Small intestine (tissue), 7 donors: ENCODE measurements around the gene IDS. TPM values are rescaled to one million over a fixed set of nuclear protein-coding genes. Genes with fewer than 3 reads are reported as not detected.
"Not testable (repeated sequence)": the region's sequence is repeated elsewhere in the genome, so short reads cannot be mapped to it uniquely, and the experiment has no call there.

Experiments
- DNase-seq, 2 donors: peaks; one replicate each; pipeline versions ENCODE4 v3.0.0 to v3.0.0-alpha.2; 2013
- FAIRE-seq: peaks from 2 replicates; lab custom pipeline; 2012; peaks lifted over from hg19 to GRCh38; lab: Jason Lieb, UNC
- H3K27ac ChIP-seq, 3 donors: one replicate each; pipeline ENCODE4 v1.5.1; 2013; ENCODE audit warnings: low read length in 2 of 3, mild to moderate bottlenecking in 2 of 3, control low read depth in 1 of 3, inconsistent platforms in 1 of 3, low read depth in 1 of 3, moderate library complexity in 1 of 3
- H3K27me3 ChIP-seq, 3 donors: one replicate each; pipeline ENCODE4 v1.6.1; 2013; ENCODE audit warnings: low read length in 3 of 3, inconsistent platforms in 1 of 3; ENCODE audit not compliant: control insufficient read depth in 3 of 3, insufficient read depth in 3 of 3
- H3K36me3 ChIP-seq, 3 donors: one replicate each; pipeline ENCODE4 v1.6.1; 2013; ENCODE audit warnings: low read length in 3 of 3, inconsistent platforms in 1 of 3, low read depth in 1 of 3, mild to moderate bottlenecking in 1 of 3, moderate library complexity in 1 of 3; ENCODE audit not compliant: control insufficient read depth in 3 of 3, insufficient read depth in 2 of 3
- H3K4me1 ChIP-seq, 3 donors: one replicate each; pipeline ENCODE4 v1.6.1; 2013; ENCODE audit warnings: low read length in 2 of 3, inconsistent platforms in 1 of 3, low read depth in 1 of 3, mild to moderate bottlenecking in 1 of 3, moderate library complexity in 1 of 3; ENCODE audit not compliant: control insufficient read depth in 3 of 3, insufficient read depth in 2 of 3
- H3K4me3 ChIP-seq, 3 donors: one replicate each; pipeline ENCODE4 v1.5.1; 2013; ENCODE audit warnings: low read length in 3 of 3, control low read depth in 1 of 3, inconsistent platforms in 1 of 3, low read depth in 1 of 3, mild to moderate bottlenecking in 1 of 3, moderate library complexity in 1 of 3
- H3K9me3 ChIP-seq, 2 donors: one replicate each; pipeline ENCODE4 v1.6.1; 2013; ENCODE audit warnings: low read depth in 1 of 2, low read length in 1 of 2; ENCODE audit not compliant: control insufficient read depth in 2 of 2, insufficient read depth in 1 of 2
- WGBS, 3 donors: extraction: QIAGEN DNeasy Blood & Tissue Kit; methylation state at CpG; one replicate each; pipeline ENCODE4 v1.1.7; 2013; 5-methylcytosine and 5-hydroxymethylcytosine counted together
- polyA plus RNA-seq, 4 donors: library from polyadenylated mRNA; stranded (reverse) in 3 of 4; unstranded in 1 of 4; fragments of 200-250 nt in 3 of 4; fragments of 120-200 nt in 1 of 4; gene quantifications; one replicate each; pipeline versions ENCODE4 v1.2.1 to v1.2.3, GENCODE V29; 2013
- donor health status: healthy with polysubstance abuse.
- donor health status: control.
- donor health status: control.
- donor health status: Bipolar disorder and iron deficiency.
- donor health status: healthy.

IDS gene
- polyA plus RNA-seq, 4 donors = 21.7 to 41.1 (median 31.4) TPM

DNA sequence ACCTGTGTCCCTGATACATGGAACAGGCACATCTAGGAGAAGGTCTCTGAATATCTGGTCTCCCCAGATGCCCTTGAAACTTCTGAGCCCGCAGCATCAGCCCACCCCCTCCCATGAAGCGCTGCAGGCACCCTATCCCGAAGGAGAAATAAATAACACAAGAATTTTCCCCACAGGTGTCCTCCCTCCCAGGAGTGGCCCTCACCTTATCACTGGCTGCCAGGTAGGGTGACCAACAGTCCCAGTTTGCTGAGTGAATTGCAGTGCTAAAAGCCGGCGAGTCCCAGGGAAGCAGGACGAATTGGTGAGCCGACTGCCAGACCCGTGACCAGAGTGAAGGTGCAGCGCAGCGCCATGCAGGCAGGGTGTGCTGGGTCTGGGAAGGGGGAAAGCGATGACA is 28.9 kb upstream of the IDS start:
- H3K9me3 ChIP-seq, H3K36me3 ChIP-seq, DNase-seq, H3K27me3 ChIP-seq, H3K4me3 ChIP-seq, H3K4me1 ChIP-seq, H3K27ac ChIP-seq, FAIRE-seq: not testable (repeated sequence)
- 85 to 98% (median 97%) methylated on average over 5 to 10 of the region's 11 CpGs for WGBS, 3 donors

DNA sequence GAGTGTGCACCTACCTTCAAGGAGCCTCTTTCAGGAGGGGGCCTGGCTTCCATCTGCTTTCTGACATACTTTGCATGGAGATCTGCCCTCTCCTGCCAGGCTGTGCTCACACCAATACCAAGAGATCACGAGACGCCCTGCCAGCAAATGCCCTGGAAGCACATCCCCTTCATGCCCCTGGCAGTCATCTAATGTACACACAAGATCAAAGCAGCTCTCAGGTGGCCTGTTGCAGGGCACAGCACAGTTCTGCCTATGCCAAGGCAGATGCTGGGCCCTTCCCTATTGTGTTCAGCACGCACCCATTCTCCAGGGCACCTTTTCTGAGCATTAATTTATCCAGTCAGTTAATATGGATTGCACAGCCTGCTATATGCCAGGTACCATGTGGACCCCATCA is 27.8 kb upstream of the IDS start:
- H3K36me3 ChIP-seq, H3K9me3 ChIP-seq, H3K27me3 ChIP-seq, H3K4me3 ChIP-seq, H3K4me1 ChIP-seq, FAIRE-seq, H3K27ac ChIP-seq, DNase-seq: not testable (repeated sequence)
- 100% methylated on average over 1 of the region's 3 CpGs; no CpG with 5 or more reads in 2 of the 3 donors for WGBS, 3 donors

DNA sequence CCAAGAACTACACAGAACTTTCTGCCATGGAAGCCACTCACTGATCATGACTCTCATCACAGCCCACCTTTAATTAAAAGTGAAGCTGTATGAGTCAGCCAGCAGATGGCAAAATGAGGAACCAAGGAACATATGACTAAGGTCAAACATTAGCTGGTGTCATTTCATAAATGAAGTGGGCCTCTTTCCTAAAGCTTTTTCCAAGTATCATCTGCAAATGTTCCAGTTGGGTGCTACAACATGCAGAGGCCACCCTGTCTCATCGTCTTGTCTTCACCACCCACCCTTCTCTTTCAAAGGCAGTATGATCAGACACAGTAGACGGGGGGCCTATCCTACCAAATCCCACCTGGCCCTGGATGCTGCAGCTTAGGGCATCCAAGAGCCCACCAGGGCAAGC is 26.5 kb upstream of the IDS start:
- WGBS, 3 donors = 74 to 87% (median 79%) methylated on average over 2 of the region's 2 CpGs
- FAIRE-seq = no peak
- Histone ChIP-seq H3K36me3 (peaks cover 0 to 8% (median 0%) of the 10 kb centered on the region in 3 donors), H3K4me3 (no peak overlapping the region), H3K4me1 (no peaks in the 10 kb centered on the region), H3K9me3 (no peaks in the 10 kb centered on the region), H3K27me3 (no peaks in the 10 kb centered on the region), H3K27ac (no peak overlapping the region)
- no peak for DNase-seq

DNA sequence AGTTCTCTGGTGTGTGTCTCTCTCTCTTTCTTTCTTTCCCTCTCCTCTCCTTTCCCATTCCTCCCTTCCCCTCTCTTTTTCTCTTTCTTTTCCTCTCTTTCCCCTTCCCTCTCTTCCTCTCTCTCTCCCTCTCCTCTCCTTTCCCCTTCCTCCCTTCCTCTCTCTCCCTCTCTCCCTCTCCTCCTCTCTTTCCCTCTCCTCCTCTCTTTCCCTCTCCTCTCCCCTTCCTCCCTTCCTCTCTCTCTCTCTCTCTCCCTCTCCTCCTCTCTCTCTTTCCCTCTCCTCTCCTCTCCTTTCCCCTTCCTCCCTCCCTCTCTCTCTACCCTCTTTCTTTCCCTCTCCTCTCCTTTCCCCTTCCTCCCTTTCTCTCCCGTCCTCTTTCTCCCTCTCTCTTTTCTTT is 23.3 kb upstream of the IDS start:
- H3K27me3 ChIP-seq = no peaks in the 10 kb centered on the region
- DNase-seq = no peak
- peaks cover 0 to 4% (median 0%) of the 10 kb centered on the region in 3 donors for H3K36me3 ChIP-seq
- 56 to 81% (median 81%) methylated on average over 1 of the region's 1 CpG for WGBS, 3 donors
- no peaks in the 10 kb centered on the region for H3K4me1 ChIP-seq
- H3K27ac ChIP-seq = no peak overlapping the region
- FAIRE-seq = no peak
- no peaks in the 10 kb centered on the region for H3K9me3 ChIP-seq
- no peak overlapping the region for H3K4me3 ChIP-seq

DNA sequence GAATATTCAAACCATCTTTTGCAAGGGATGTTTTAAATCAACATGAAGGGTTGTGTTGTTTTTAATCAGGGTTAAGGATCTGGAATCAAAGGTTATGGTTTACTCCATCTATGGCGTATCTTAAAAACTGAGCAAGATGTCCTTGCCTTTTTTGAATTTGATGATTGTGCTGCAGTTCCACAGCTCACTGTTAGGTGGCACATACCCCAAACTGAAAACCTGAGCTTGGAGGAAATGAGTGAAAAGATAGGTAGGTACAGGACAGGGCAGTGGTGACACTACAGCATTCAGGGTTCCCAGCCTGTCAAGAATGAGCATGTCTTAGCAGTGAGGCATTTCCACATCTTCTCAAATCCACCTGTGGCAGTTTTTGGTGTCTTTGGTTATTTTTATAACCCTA is 22.6 kb upstream of the IDS start:
- WGBS, 3 donors = 35 to 50% (median 40%) methylated on average over 1 of the region's 1 CpG
- no peaks in the 10 kb centered on the region for H3K9me3 ChIP-seq
- no peaks in the 10 kb centered on the region for H3K27me3 ChIP-seq
- no peak overlapping the region for H3K4me3 ChIP-seq
- FAIRE-seq (no peak), DNase-seq (peak; percentile 5 to 40)
- H3K36me3 ChIP-seq = peaks cover 0 to 4% (median 0%) of the 10 kb centered on the region in 3 donors
- H3K27ac ChIP-seq = no peak overlapping the region
- H3K4me1 ChIP-seq = peaks cover 0 to 6% (median under 1%) of the 10 kb centered on the region in 3 donors

DNA sequence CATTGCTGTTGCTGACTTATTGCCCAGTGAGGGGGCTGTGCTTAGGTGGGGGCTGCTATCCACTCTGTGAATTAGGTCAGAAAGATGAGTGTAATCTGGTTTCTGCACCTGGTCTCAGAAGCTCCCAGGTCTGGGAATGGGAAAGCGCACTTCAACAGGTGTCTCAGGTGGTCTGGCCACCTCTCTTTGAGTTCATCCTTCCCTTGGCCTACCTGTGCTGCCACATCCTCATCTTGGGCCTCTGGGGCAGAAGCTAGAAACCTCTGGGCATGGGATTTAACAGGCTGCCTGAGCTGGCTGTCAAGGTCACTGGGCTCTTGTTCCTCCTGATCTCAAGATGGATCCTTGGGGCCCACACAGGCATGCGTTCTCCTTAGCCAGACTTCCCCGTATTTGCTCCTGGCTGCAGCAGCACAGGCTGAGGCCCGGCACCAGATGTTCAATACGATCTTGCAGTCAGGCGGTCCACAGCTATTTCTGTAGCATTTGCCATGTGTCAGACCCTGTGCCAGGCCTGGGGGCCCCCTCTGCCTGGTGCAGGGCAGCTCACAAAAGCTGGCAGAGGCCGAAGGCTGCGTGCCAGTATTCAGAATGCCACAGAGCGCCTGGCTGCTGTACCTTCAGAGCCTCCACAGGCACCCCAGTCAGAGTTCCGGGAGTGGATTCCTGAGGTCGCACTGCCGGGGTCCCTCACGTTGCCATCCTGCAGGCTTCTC is 21.4 kb upstream of the IDS start:
- H3K27me3 ChIP-seq, DNase-seq, H3K4me3 ChIP-seq, FAIRE-seq, H3K9me3 ChIP-seq, H3K4me1 ChIP-seq, H3K36me3 ChIP-seq: not testable (repeated sequence)
- 70 to 82% (median 81%) methylated on average over 6 to 10 of the region's 13 CpGs for WGBS, 3 donors
- peak overlapping the region in 1 of 3 donors; percentile 50 for H3K27ac ChIP-seq

DNA sequence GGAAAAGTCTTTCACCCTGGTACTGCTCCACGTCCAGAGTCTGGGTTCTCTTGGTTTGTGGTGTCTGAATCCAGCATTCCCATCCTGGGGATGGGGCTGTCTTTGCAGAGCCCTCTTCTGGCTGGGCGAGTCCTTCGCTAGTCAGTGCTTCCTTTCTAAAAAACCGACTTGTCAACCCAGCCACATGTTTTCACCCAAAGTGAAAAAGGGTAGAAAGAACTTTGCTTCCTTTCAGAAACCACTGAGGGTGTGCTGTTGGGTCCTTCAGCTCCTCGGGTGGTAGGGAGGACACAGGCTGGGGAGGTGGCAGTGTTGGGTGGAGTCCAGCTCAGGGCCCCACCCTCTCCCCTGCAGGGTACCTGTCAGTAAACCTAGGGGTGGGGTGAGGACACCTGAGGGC is 20.8 kb upstream of the IDS start:
- WGBS, 3 donors = 17 to 45% (median 41%) methylated on average over 2 to 5 of the region's 5 CpGs

DNA sequence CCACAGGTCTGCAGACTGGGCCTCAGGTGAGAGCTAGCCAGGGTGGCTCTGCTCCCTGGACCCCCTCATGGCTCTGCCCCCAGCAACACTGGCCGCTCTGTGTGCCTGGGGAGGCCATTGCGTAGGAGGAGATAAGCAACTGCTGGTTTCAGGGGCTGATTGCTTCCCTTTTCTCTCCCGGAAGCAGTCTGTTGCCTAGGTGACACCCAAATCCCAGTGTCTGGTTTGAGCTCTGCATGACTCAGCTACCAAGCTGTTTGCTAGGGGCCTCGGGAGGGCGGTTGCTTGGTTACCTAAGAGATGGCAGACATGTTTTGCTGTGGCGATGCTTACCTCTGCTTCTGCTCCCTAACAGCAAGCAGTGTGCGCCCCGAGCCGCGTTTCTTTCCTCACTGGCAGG is 20.3 kb upstream of the IDS start:
- H3K9me3 ChIP-seq, H3K36me3 ChIP-seq, H3K4me3 ChIP-seq, H3K27me3 ChIP-seq, H3K27ac ChIP-seq, H3K4me1 ChIP-seq: not testable (repeated sequence)
- DNase-seq = peak; percentile 19 to 25
- WGBS, 3 donors = 2 to 41% (median 7%) methylated on average over 2 to 5 of the region's 10 CpGs
- peak; percentile 75 for FAIRE-seq

More for the DNA sequence above, 20.8 kb upstream of the IDS start:
- not testable (repeated sequence) for H3K9me3 ChIP-seq, H3K36me3 ChIP-seq, FAIRE-seq, H3K4me3 ChIP-seq, H3K4me1 ChIP-seq, H3K27me3 ChIP-seq
- DNase-seq = peak in 1 of 2 donors; percentile 17
- H3K27ac ChIP-seq = peak overlapping the region in 1 of 3 donors; percentile 50

DNA sequence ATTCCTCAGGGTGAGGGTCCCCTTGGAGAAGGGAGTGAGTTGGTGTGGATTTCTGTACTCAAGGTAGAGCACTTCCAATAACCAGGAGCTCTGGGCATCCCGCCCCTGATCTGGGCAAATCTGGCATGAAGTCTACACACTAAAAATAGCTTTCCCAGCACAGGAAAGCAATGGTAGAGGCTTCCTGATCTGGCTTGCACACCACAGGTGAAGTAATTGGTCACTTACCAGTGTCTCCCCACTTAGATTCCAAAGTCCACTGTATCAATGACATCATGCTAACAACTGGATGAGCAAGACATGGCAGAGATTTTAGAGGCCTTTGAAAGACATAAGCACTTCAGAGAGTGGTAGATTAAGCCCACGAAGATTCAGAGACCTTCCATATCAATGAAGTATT is 17.8 kb upstream of the IDS start:
- WGBS, 3 donors = 30 to 67% (median 49%) methylated on average over 2 of the region's 2 CpGs
- FAIRE-seq (no peak), DNase-seq (peak; percentile 69 to 77)
- Histone ChIP-seq H3K27me3 (no peaks in the 10 kb centered on the region), H3K9me3 (no peaks in the 10 kb centered on the region), H3K36me3 (no peaks in the 10 kb centered on the region), H3K27ac (peak overlapping the region in 2 of 3 donors; percentile 2 to 31), H3K4me3 (no peak overlapping the region), H3K4me1 (peaks cover 0 to 9% (median 3%) of the 10 kb centered on the region in 3 donors)
